ENCODE results near the gene TNNI2. TPM values are rescaled to one million over a fixed set of nuclear protein-coding genes. Genes with fewer than 3 reads are reported as not detected.
A peak's percentile ranks its signal among the peaks of the same experiment; 100 is the strongest.
"Not testable (repeated sequence)": the region's sequence is repeated elsewhere in the genome, so short reads cannot be mapped to it uniquely, and the experiment has no call there.

The TNNI2 gene
- total RNA-seq, 1 experiment from 2014 or later: not detected

GRCh38 chr11:1874441-1875092 lies 35.8 kb downstream of the TNNI2 start:
- H3K36me3 ChIP-seq (ENCODE audit: insufficient read depth, low read length, poor library complexity, severe bottlenecking); H3K9me3 ChIP-seq (ENCODE audit: low read depth, low read length, poor library complexity, severe bottlenecking); intact Hi-C loops (cut with micrococcal nuclease; ENCODE audit: unreplicated experiment); H3K27ac ChIP-seq (ENCODE audit: low read depth, low read length, poor library complexity, severe bottlenecking); H3K4me3 ChIP-seq (ENCODE audit: low read depth, low read length, poor library complexity, severe bottlenecking); H3K4me1 ChIP-seq (ENCODE audit: insufficient read depth, low read length, poor library complexity, severe bottlenecking); BruUV-seq (replicated peaks); POLR2A ChIA-PET (ENCODE audit: low non-redundant PET); CTCF ChIA-PET; DNase-seq (ENCODE audit: low spot score): not testable (repeated sequence)
- peak; percentile 27 for TF ChIP-seq EZH2 (IDR thresholded peaks at IDR 0.05; ENCODE audit: borderline replicate concordance, low read depth, low read length, poor library complexity, severe bottlenecking)
- H3K27me3 ChIP-seq (replicated peaks; ENCODE audit: insufficient read depth, low read depth, low read length, poor library complexity): peaks cover 52% of the 10 kb centered on the region

GRCh38 chr11:1875093-1875850 lies 36.5 kb downstream of the TNNI2 start:
- Histone ChIP-seq H3K9me3 (ENCODE audit: low read depth, low read length, poor library complexity, severe bottlenecking) (no peaks in the 10 kb centered on the region), H3K27ac (ENCODE audit: low read depth, low read length, poor library complexity, severe bottlenecking) (no peak overlapping the region), H3K4me3 (ENCODE audit: low read depth, low read length, poor library complexity, severe bottlenecking) (no peak overlapping the region), H3K36me3 (ENCODE audit: insufficient read depth, low read length, poor library complexity, severe bottlenecking) (no peaks in the 10 kb centered on the region), H3K27me3 (replicated peaks; ENCODE audit: insufficient read depth, low read depth, low read length, poor library complexity) (peaks cover 45% of the 10 kb centered on the region), H3K4me1 (ENCODE audit: insufficient read depth, low read length, poor library complexity, severe bottlenecking) (no peaks in the 10 kb centered on the region)
- intact Hi-C loops (cut with micrococcal nuclease; ENCODE audit: unreplicated experiment): no loop called here
- ChIA-PET POLR2A (ENCODE audit: low non-redundant PET) (no interaction called here), CTCF (no interaction called here)
- no peak for DNase-seq (ENCODE audit: low spot score)
- TF ChIP-seq CTCF (conservative IDR thresholded peaks at IDR 0.05; ENCODE audit: low read depth, low read length) (no peak), EZH2 (IDR thresholded peaks at IDR 0.05; ENCODE audit: borderline replicate concordance, low read depth, low read length, poor library complexity, severe bottlenecking) (no peak)
- BruUV-seq (replicated peaks): no TSS peak

GRCh38 chr11:1875851-1876301 lies 37.1 kb downstream of the TNNI2 start:
- H3K4me1 ChIP-seq (ENCODE audit: insufficient read depth, low read length, poor library complexity, severe bottlenecking); H3K27ac ChIP-seq (ENCODE audit: low read depth, low read length, poor library complexity, severe bottlenecking); H3K36me3 ChIP-seq (ENCODE audit: insufficient read depth, low read length, poor library complexity, severe bottlenecking); DNase-seq (ENCODE audit: low spot score); H3K4me3 ChIP-seq (ENCODE audit: low read depth, low read length, poor library complexity, severe bottlenecking); POLR2A ChIA-PET (ENCODE audit: low non-redundant PET); H3K9me3 ChIP-seq (ENCODE audit: low read depth, low read length, poor library complexity, severe bottlenecking); BruUV-seq (replicated peaks); intact Hi-C loops (cut with micrococcal nuclease; ENCODE audit: unreplicated experiment): not testable (repeated sequence)
- H3K27me3 ChIP-seq (replicated peaks; ENCODE audit: insufficient read depth, low read depth, low read length, poor library complexity): peaks cover 39% of the 10 kb centered on the region
- CTCF ChIA-PET: interaction anchor here (0.9 kb wide), 1 partner anchor 274 kb away, joined by 4 read pairs; no protein-coding TSS in a partner anchor

- TF ChIP-seq EZH2 (IDR thresholded peaks at IDR 0.05; ENCODE audit: borderline replicate concordance, low read depth, low read length, poor library complexity, severe bottlenecking) (no peak), CTCF (conservative IDR thresholded peaks at IDR 0.05; ENCODE audit: low read depth, low read length) (peak; percentile 61)
- intact Hi-C loops (cut with micrococcal nuclease; ENCODE audit: unreplicated experiment): no loop called here
- no peaks in the 10 kb centered on the region for H3K4me1 ChIP-seq (ENCODE audit: insufficient read depth, low read length, poor library complexity, severe bottlenecking)
- no peak overlapping the region for H3K27ac ChIP-seq (ENCODE audit: low read depth, low read length, poor library complexity, severe bottlenecking)
- no TSS peak for BruUV-seq (replicated peaks)
- H3K4me3 ChIP-seq (ENCODE audit: low read depth, low read length, poor library complexity, severe bottlenecking): no peak overlapping the region
- POLR2A ChIA-PET (ENCODE audit: low non-redundant PET): no interaction called here
- CTCF ChIA-PET: interaction anchor here (0.9 to 1.0 kb wide), 2 partner anchors 274 to 275 kb away, joined by 4 to 5 read pairs; no protein-coding TSS in a partner anchor
- peaks cover 32% of the 10 kb centered on the region for H3K27me3 ChIP-seq (replicated peaks; ENCODE audit: insufficient read depth, low read depth, low read length, poor library complexity)
- H3K9me3 ChIP-seq (ENCODE audit: low read depth, low read length, poor library complexity, severe bottlenecking): no peaks in the 10 kb centered on the region
- peak; percentile 31 for DNase-seq (ENCODE audit: low spot score)
- no peaks in the 10 kb centered on the region for H3K36me3 ChIP-seq (ENCODE audit: insufficient read depth, low read length, poor library complexity, severe bottlenecking)
Measured at GRCh38 chr11:1876361-1877063, 37.7 kb downstream of the TNNI2 start.

All from A673 (cell line).